ENCODE results near the gene FYTTD1. TPM values are rescaled to one million over a fixed set of nuclear protein-coding genes. Genes with fewer than 3 reads are reported as not detected.

The FYTTD1 gene
- total and polyA plus RNA-seq, 9 donors = 16.8 to 70.5 (median 52.0) TPM

- Histone ChIP-seq H3K9me3 (no peaks in the 10 kb centered on the region), H3K4me1 (ENCODE audit: insufficient read depth) (peaks cover 4% of the 10 kb centered on the region), H3K27me3 (no peaks in the 10 kb centered on the region), H3K4me3 (no peak overlapping the region), H3K27ac (no peak overlapping the region), H3K36me3 (no peaks in the 10 kb centered on the region)
- TF ChIP-seq POLR2A (IDR thresholded peaks at IDR 0.05) (no peak), EP300 (IDR thresholded peaks at IDR 0.05) (no peak), CTCF (IDR thresholded peaks at IDR 0.05) (no peak)
- intact Hi-C loops (cut with DNase I) = no loop called here
- WGBS, 3 donors = 83 to 91% (median 88%) methylated on average over 3 of the region's 3 CpGs
- DNase-seq = no peak
Observed at GRCh38 chr3:197753263-197753662, 3.6 kb downstream of the FYTTD1 start.

- 79 to 82% (median 80%) methylated on average over 3 of the region's 3 CpGs for WGBS, 3 donors
- no peak for DNase-seq
- Histone ChIP-seq H3K27ac (no peak overlapping the region), H3K4me1 (ENCODE audit: insufficient read depth) (peaks cover 4% of the 10 kb centered on the region), H3K9me3 (no peaks in the 10 kb centered on the region), H3K27me3 (no peaks in the 10 kb centered on the region), H3K4me3 (no peak overlapping the region), H3K36me3 (no peaks in the 10 kb centered on the region)
- intact Hi-C loops (cut with DNase I) = no loop called here
- TF ChIP-seq EP300 (IDR thresholded peaks at IDR 0.05) = no peak
- no peak for TF ChIP-seq POLR2A (IDR thresholded peaks at IDR 0.05)
- TF ChIP-seq CTCF (IDR thresholded peaks at IDR 0.05) = no peak
Observed at GRCh38 chr3:197756704-197757103, 7.0 kb downstream of the FYTTD1 start.

GRCh38 chr3:197758512-197758911 lies 8.8 kb downstream of the FYTTD1 start:
- H3K9me3 ChIP-seq = no peaks in the 10 kb centered on the region
- H3K4me1 ChIP-seq (ENCODE audit: insufficient read depth) = no peaks in the 10 kb centered on the region
- no peaks in the 10 kb centered on the region for H3K36me3 ChIP-seq
- H3K27ac ChIP-seq = no peak overlapping the region
- no peak for DNase-seq
- no peak overlapping the region for H3K4me3 ChIP-seq
- TF ChIP-seq CTCF (IDR thresholded peaks at IDR 0.05) = no peak
- no peak for TF ChIP-seq POLR2A (IDR thresholded peaks at IDR 0.05)
- TF ChIP-seq EP300 (IDR thresholded peaks at IDR 0.05) = no peak
- H3K27me3 ChIP-seq = no peaks in the 10 kb centered on the region
- WGBS, 3 donors = 90 to 92% (median 92%) methylated on average over 4 of the region's 4 CpGs
- intact Hi-C loops (cut with DNase I) = no loop called here

- Histone ChIP-seq H3K4me3 (no peak overlapping the region), H3K9me3 (no peaks in the 10 kb centered on the region), H3K4me1 (ENCODE audit: insufficient read depth) (no peaks in the 10 kb centered on the region), H3K27ac (no peak overlapping the region), H3K36me3 (no peaks in the 10 kb centered on the region), H3K27me3 (no peaks in the 10 kb centered on the region)
- intact Hi-C loops (cut with DNase I) = no loop called here
- TF ChIP-seq POLR2A (IDR thresholded peaks at IDR 0.05) (no peak), EP300 (IDR thresholded peaks at IDR 0.05) (no peak), CTCF (IDR thresholded peaks at IDR 0.05) (no peak)
- DNase-seq = no peak
Observed at GRCh38 chr3:197761784-197762183, 12.1 kb downstream of the FYTTD1 start.

GRCh38 chr3:197775317-197775716 lies 25.6 kb downstream of the FYTTD1 start:
- no peaks in the 10 kb centered on the region for H3K9me3 ChIP-seq

More at GRCh38 chr3:197775317-197775716, 25.6 kb downstream of the FYTTD1 start:
- no peak overlapping the region for H3K27ac ChIP-seq
- no peak for TF ChIP-seq CTCF (IDR thresholded peaks at IDR 0.05)
- H3K4me1 ChIP-seq (ENCODE audit: insufficient read depth) = no peaks in the 10 kb centered on the region
- H3K36me3 ChIP-seq = no peaks in the 10 kb centered on the region
- no peak for DNase-seq
- H3K27me3 ChIP-seq = no peaks in the 10 kb centered on the region
- H3K4me3 ChIP-seq = no peak overlapping the region
- intact Hi-C loops (cut with DNase I) = no loop called here
- WGBS, 3 donors = 75 to 83% (median 79%) methylated on average over 7 of the region's 7 CpGs

Measured in ovary (tissue), 9 donors.